GM23338 (cell line): ENCODE data around the gene FOXN4. TPM values are rescaled to one million over a fixed set of nuclear protein-coding genes. Genes with fewer than 3 reads are reported as not detected.

Source experiments
- ATAC-seq: fragments of 200-7000 bp; cut with Tn5 transposase; 3 replicates; pipeline ENCODE4 v1.9.1; 2020
- DNase-seq: peaks from one replicate; pipeline ENCODE4 v3.0.0-alpha.2; 2015; ENCODE audit warnings: low spot score
- H2AFZ ChIP-seq: fragments of 200-600 bp; sonication (generic); 2 replicates; pipeline ENCODE4 v1.8.0; 2016; ENCODE audit warnings: antibody characterized with exemption, mild to moderate bottlenecking, moderate library complexity
- H3F3A ChIP-seq: fragments of 200-600 bp; sonication (generic); replicated peaks from 2 replicates; pipeline ENCODE4 v1.8.0; 2017; ENCODE audit warnings: antibody characterized with exemption, mixed run types, low read depth
- H3K27ac ChIP-seq: fragments of 200-600 bp; sonication (generic); 2 replicates; pipeline ENCODE4 v1.6.1; 2016; ENCODE audit warnings: low read depth
- H3K27me3 ChIP-seq: fragments of 200-600 bp; sonication (generic); 2 replicates; pipeline ENCODE4 v1.8.0; 2016; ENCODE audit warnings: mild to moderate bottlenecking, mixed run types, moderate library complexity; ENCODE audit not compliant: insufficient read depth
- H3K36me3 ChIP-seq: fragments of 200-600 bp; sonication (generic); 2 replicates; pipeline ENCODE4 v1.8.0; 2016; ENCODE audit warnings: mild to moderate bottlenecking; ENCODE audit not compliant: insufficient read depth
- H3K4me1 ChIP-seq: fragments of 200-600 bp; sonication (generic); 2 replicates; pipeline ENCODE4 v1.8.0; 2016; ENCODE audit warnings: mild to moderate bottlenecking, moderate library complexity; ENCODE audit not compliant: insufficient read depth
- H3K4me2 ChIP-seq: fragments of 200-600 bp; sonication (generic); 2 replicates; pipeline ENCODE4 v1.7.1; 2017; ENCODE audit warnings: mixed run types
- H3K4me3 ChIP-seq: fragments of 200-600 bp; sonication (generic); 2 replicates; pipeline ENCODE4 v1.6.1; 2016; ENCODE audit warnings: mixed run types
- H3K79me2 ChIP-seq: fragments of 200-600 bp; sonication (generic); replicated peaks from 2 replicates; pipeline ENCODE4 v1.8.0; 2017; ENCODE audit warnings: mild to moderate bottlenecking; ENCODE audit not compliant: insufficient read depth
- H3K9me2 ChIP-seq: fragments of 200-600 bp; sonication (generic); 2 replicates; pipeline ENCODE4 v1.8.0; 2017; ENCODE audit not compliant: insufficient read depth
- H4K20me1 ChIP-seq: fragments of 200-600 bp; sonication (generic); replicated peaks from 2 replicates; pipeline ENCODE4 v1.8.0; 2017; ENCODE audit warnings: mild to moderate bottlenecking; ENCODE audit not compliant: insufficient read depth
- H3K27ac Mint-ChIP-seq: 2 replicates; pipeline ENCODE4 v1.8.0; 2020; ENCODE audit warnings: inconsistent platforms, mild to moderate bottlenecking, moderate library complexity, mixed read lengths
- H3K27me3 Mint-ChIP-seq: 3 replicates; pipeline ENCODE4 v1.8.0; 2022; ENCODE audit warnings: low read depth, mild to moderate bottlenecking, moderate library complexity, mixed read lengths, inconsistent platforms; ENCODE audit not compliant: insufficient read depth, poor library complexity
- H3K36me3 Mint-ChIP-seq: 3 replicates; pipeline ENCODE4 v1.8.0; 2021; ENCODE audit warnings: low read depth, mild to moderate bottlenecking, inconsistent platforms, moderate library complexity, mixed read lengths
- H3K4me1 Mint-ChIP-seq: 3 replicates; pipeline ENCODE4 v1.8.0; 2020; ENCODE audit warnings: mild to moderate bottlenecking, inconsistent platforms, mixed read lengths
- H3K4me3 Mint-ChIP-seq: 3 replicates; pipeline ENCODE4 v1.8.0; 2021; ENCODE audit warnings: moderate library complexity, mild to moderate bottlenecking, inconsistent platforms, mixed read lengths
- H3K9me3 Mint-ChIP-seq: 3 replicates; pipeline ENCODE4 v1.8.0; 2020; ENCODE audit warnings: moderate library complexity, mild to moderate bottlenecking, inconsistent platforms, mixed read lengths
- CREB1 ChIP-seq: fragments of 250-450 bp; sonication (Bioruptor Pico); IDR thresholded peaks from 2 replicates; pipeline ENCODE4 v1.5.0; 2020; ENCODE audit warnings: low read depth, mild to moderate bottlenecking, moderate library complexity
- CTCF ChIP-seq, 2 experiments: fragments of 200-600 bp in 1 of 2; sonication (generic) in 1 of 2; conservative IDR thresholded peaks; 2 replicates each; pipeline versions ENCODE4 v1.5.1 to v1.6.1; 2016 to 2017; ENCODE audit warnings: antibody characterized with exemption in 2 of 2, low read depth in 2 of 2, mild to moderate bottlenecking in 2 of 2, moderate library complexity in 1 of 2
- ETS1 ChIP-seq: IDR thresholded peaks from 2 replicates; pipeline ENCODE4 v1.6.1; 2016; ENCODE audit warnings: antibody characterized with exemption
- EZH2 ChIP-seq: fragments of 200-600 bp; sonication (generic); IDR thresholded peaks from one replicate; pipeline ENCODE4 v1.8.0; 2017; ENCODE audit warnings: antibody characterized with exemption, mild to moderate bottlenecking, low read depth; ENCODE audit not compliant: unreplicated experiment
- EZH2phosphoT487 ChIP-seq: fragments of 200-600 bp; sonication (generic); IDR thresholded peaks from one replicate; pipeline ENCODE4 v1.8.1; 2018; ENCODE audit warnings: antibody characterized with exemption; ENCODE audit not compliant: unreplicated experiment
- JUNB ChIP-seq: IDR thresholded peaks from one replicate; pipeline ENCODE4 v1.6.1; 2016; ENCODE audit warnings: antibody characterized with exemption; ENCODE audit not compliant: unreplicated experiment
- POLR2AphosphoS5 ChIP-seq: IDR thresholded peaks from 2 replicates; pipeline ENCODE4 v1.6.1; 2016; ENCODE audit warnings: antibody characterized with exemption, low read depth
- REST ChIP-seq: IDR thresholded peaks from one replicate; pipeline ENCODE4 v1.6.1; 2018; ENCODE audit warnings: antibody characterized with exemption; ENCODE audit not compliant: unreplicated experiment
- ZNF331 ChIP-seq: fragments of 250-450 bp; sonication (Bioruptor Pico); IDR thresholded peaks from 2 replicates; pipeline ENCODE4 v1.5.0; 2020; ENCODE audit warnings: low read depth, mild to moderate bottlenecking, moderate library complexity
- polyA plus RNA-seq: library from polyadenylated mRNA; unstranded; fragments of >200 nt; fragmentation: Nextera tagmentation; extraction: Ambion mirVana; gene quantifications from 2 replicates; pipeline ENCODE4 v1.2.1, GENCODE V29; 2016
- total RNA-seq: library from RNA; depleted of rRNA; stranded (reverse); fragments of >200 nt; shearing (Covaris generic); gene quantifications from 2 replicates; pipeline ENCODE4 v1.2.3, GENCODE V29; 2014

Gene FOXN4
- total and polyA plus RNA-seq, 2 experiments from 2014 or later = 0.35 to 0.47 TPM

GRCh38 chr12:109253913-109254544, 55.1 kb downstream of the FOXN4 start:
- H3K4me3 Mint-ChIP-seq = no peak overlapping the region
- no peaks in the 10 kb centered on the region for H3K4me1 ChIP-seq
- H2AFZ ChIP-seq = no peak overlapping the region
- no peak overlapping the region; the same call in 1 of the 2 replicates for H3K27ac ChIP-seq
- H3K4me1 Mint-ChIP-seq = no peaks in the 10 kb centered on the region; the same call in 2 of the 3 replicates
- no peaks in the 10 kb centered on the region for H3K36me3 ChIP-seq
- peaks cover 6% of the 10 kb centered on the region for H3K27me3 Mint-ChIP-seq
- no peak overlapping the region for H3K4me3 ChIP-seq
- no peaks in the 10 kb centered on the region for H3K9me2 ChIP-seq
- H3K9me3 Mint-ChIP-seq = peaks cover 12% of the 10 kb centered on the region
- no peaks in the 10 kb centered on the region for H4K20me1 ChIP-seq
- no peaks in the 10 kb centered on the region for H3K27me3 ChIP-seq
- peaks cover 27% of the 10 kb centered on the region for H3K36me3 Mint-ChIP-seq
- ATAC-seq (peak; percentile 61), DNase-seq (peak; percentile 57)
- no peak overlapping the region for H3K27ac Mint-ChIP-seq
- no peak overlapping the region for H3K4me2 ChIP-seq
- TF ChIP-seq EZH2phosphoT487 = no peak
- peak; percentile 16 to 36; a peak in 2 of 4 replicates for TF ChIP-seq CTCF (conservative IDR thresholded peaks at IDR 0.05; ENCODE audit: low read depth in 2 of 2)
- TF ChIP-seq ETS1 = no peak
- no peak for TF ChIP-seq POLR2AphosphoS5
- TF ChIP-seq REST = no peak
- no peak for TF ChIP-seq CREB1 (CRISPR knock-in tag)
- no peak for TF ChIP-seq ZNF331
- no peak for TF ChIP-seq EZH2
- no peaks in the 10 kb centered on the region for H3K79me2 ChIP-seq
- no peaks in the 10 kb centered on the region for H3F3A ChIP-seq

- no peaks in the 10 kb centered on the region for H3K27me3 ChIP-seq
- no peak overlapping the region for H3K4me3 ChIP-seq
- no peak overlapping the region for H3K27ac Mint-ChIP-seq
- no peak for DNase-seq
- H3K4me1 ChIP-seq = no peaks in the 10 kb centered on the region
- no peak for TF ChIP-seq REST
- TF ChIP-seq CTCF (conservative IDR thresholded peaks at IDR 0.05; ENCODE audit: low read depth in 2 of 2) = 0 out of 4 replicates have a peak, but pooled peaks of 1 of the 2 experiments have one; percentile 10
- TF ChIP-seq JUNB = no peak
- H3F3A ChIP-seq = no peaks in the 10 kb centered on the region
- H3K27ac ChIP-seq = no peak overlapping the region
- no peaks in the 10 kb centered on the region for H4K20me1 ChIP-seq
- no peak for ATAC-seq
- no peaks in the 10 kb centered on the region for H3K9me2 ChIP-seq
- H3K79me2 ChIP-seq = no peaks in the 10 kb centered on the region
- no peaks in the 10 kb centered on the region; the same call in 2 of the 3 replicates for H3K4me1 Mint-ChIP-seq
- no peak overlapping the region for H2AFZ ChIP-seq
- peaks cover 27% of the 10 kb centered on the region for H3K36me3 Mint-ChIP-seq
- peaks cover 12% of the 10 kb centered on the region for H3K9me3 Mint-ChIP-seq
- no peak overlapping the region for H3K4me2 ChIP-seq
- no peak overlapping the region for H3K4me3 Mint-ChIP-seq
- H3K36me3 ChIP-seq = no peaks in the 10 kb centered on the region
- peaks cover 6% of the 10 kb centered on the region for H3K27me3 Mint-ChIP-seq
Observed at GRCh38 chr12:109252799-109253198, 56.3 kb downstream of the FOXN4 start.
